NCI-H1930 (cell line): ENCODE data around the gene CD44.

Experiments used
- DNase-seq, 2 experiments: peaks; one replicate each; lab custom pipeline; 2025; lab: John Stamatoyannopoulos, UW

The CD44 gene

GRCh38 chr11:35112056-35112845 lies 26.7 kb upstream of the CD44 start:
- DNase-seq: no peak

- no peak for DNase-seq
These were observed 26.2 kb upstream of the CD44 start for GRCh38 chr11:35112846-35113105.

- no peak for DNase-seq
These were observed 23.9 kb upstream of the CD44 start for GRCh38 chr11:35114906-35115687.

GRCh38 chr11:35115688-35116030 lies 23.3 kb upstream of the CD44 start:
- no peak for DNase-seq

- DNase-seq: no peak
These were observed 22.7 kb upstream of the CD44 start for GRCh38 chr11:35116245-35116644.

GRCh38 chr11:35116762-35117640 lies 22.0 kb upstream of the CD44 start:
- DNase-seq: no peak

GRCh38 chr11:35118906-35119305 lies 20.1 kb upstream of the CD44 start:
- no peak for DNase-seq

GRCh38 chr11:35121326-35121865 lies 17.6 kb upstream of the CD44 start:
- DNase-seq: no peak

- no peak for DNase-seq
These were observed 16.7 kb upstream of the CD44 start for GRCh38 chr11:35122308-35122707.

GRCh38 chr11:35126000-35126878 lies 12.7 kb upstream of the CD44 start:
- no peak for DNase-seq

- no peak for DNase-seq
These were observed 11.9 kb upstream of the CD44 start for GRCh38 chr11:35126879-35127581.

GRCh38 chr11:35127619-35128018 lies 11.4 kb upstream of the CD44 start:
- no peak for DNase-seq

- DNase-seq: no peak
These were observed 7.9 kb upstream of the CD44 start for GRCh38 chr11:35131094-35131493.

- no peak for DNase-seq
These were observed 7.1 kb upstream of the CD44 start for GRCh38 chr11:35131886-35132285.

GRCh38 chr11:35133656-35134055 lies 5.3 kb upstream of the CD44 start:
- DNase-seq: no peak

GRCh38 chr11:35134403-35135148 lies 4.4 kb upstream of the CD44 start:
- no peak for DNase-seq

- no peak for DNase-seq
These were observed 3.7 kb upstream of the CD44 start for GRCh38 chr11:35135222-35135621.

GRCh38 chr11:35136311-35136710 lies 2.7 kb upstream of the CD44 start:
- DNase-seq: no peak

- no peak for DNase-seq
These were observed 913 bp upstream of the CD44 start for GRCh38 chr11:35138058-35138457.

GRCh38 chr11:35138606-35138942 lies 397 bp upstream of the CD44 start:
- DNase-seq: no peak
